ENCODE data around the gene CDC7.

- TF ChIP-seq ZNF281 (CRISPR knock-in tag; IDR thresholded peaks at IDR 0.05; ENCODE audit: borderline replicate concordance) (no peak), E2F2 (CRISPR knock-in tag; IDR thresholded peaks at IDR 0.05; ENCODE audit: borderline replicate concordance) (no peak), CTCF (CRISPR knock-in tag; IDR thresholded peaks at IDR 0.05) (no peak), EP300 (IDR thresholded peaks at IDR 0.05; ENCODE audit: low read depth in 2 of 2, low read length in 2 of 2) (no peak), EP300 (CRISPR knock-in tag; IDR thresholded peaks at IDR 0.05; ENCODE audit: borderline replicate concordance) (no peak), ZNF274 (CRISPR knock-in tag; IDR thresholded peaks at IDR 0.05) (no peak), ZNF260 (CRISPR knock-in tag; IDR thresholded peaks at IDR 0.05; ENCODE audit: borderline replicate concordance, low read depth) (no peak), NRL (CRISPR knock-in tag; IDR thresholded peaks at IDR 0.05; ENCODE audit: borderline replicate concordance) (no peak)
Measured at GRCh38 chr1:91476533-91477217, 24.0 kb upstream of the CDC7 start.

All from HepG2 (cell line).